Sigmoid colon (tissue), 7 donors: ENCODE data around the gene PDCL2. TPM values are rescaled to one million over a fixed set of nuclear protein-coding genes. Genes with fewer than 3 reads are reported as not detected.

Experiments
- DNase-seq: peaks from one replicate; pipeline ENCODE4 v3.0.0-alpha.2; 2019
- H3K27ac ChIP-seq, 4 donors: fragments of 200-600 bp; sonication (generic); one replicate each; pipeline ENCODE4 v1.5.1; 2016 to 2019; ENCODE audit warnings: mild to moderate bottlenecking in 1 of 4
- H3K27me3 ChIP-seq, 3 donors: fragments of 200-600 bp; sonication (generic); one replicate each; pipeline ENCODE4 v1.5.1; 2019; ENCODE audit warnings: mild to moderate bottlenecking in 1 of 3
- H3K36me3 ChIP-seq, 4 donors: fragments of 200-600 bp; sonication (generic); one replicate each; pipeline ENCODE4 v1.5.1; 2016 to 2019
- H3K4me1 ChIP-seq, 4 donors: fragments of 200-600 bp; sonication (generic); one replicate each; pipeline ENCODE4 v1.5.1; 2017 to 2019
- H3K4me3 ChIP-seq, 4 donors: fragments of 200-600 bp; sonication (generic); one replicate each; pipeline ENCODE4 v1.5.1; 2017 to 2019; ENCODE audit warnings: mild to moderate bottlenecking in 2 of 4, moderate library complexity in 1 of 4
- H3K9me3 ChIP-seq, 4 donors: fragments of 200-600 bp in 3 of 4; sonication (generic) in 3 of 4; one replicate each; pipeline versions ENCODE4 v1.5.1 to v1.6.1; 2013 to 2019
- CTCF ChIP-seq, 4 experiments: fragments of 450-650 bp in 3 of 4; fragments of 200-600 bp in 1 of 4; IDR thresholded peaks; one replicate each; pipeline ENCODE4 v1.5.1; 2016 to 2019; ENCODE audit warnings: antibody characterized with exemption in 4 of 4, mild to moderate bottlenecking in 3 of 4, moderate library complexity in 2 of 4
- EP300 ChIP-seq, 4 donors: sonication (generic); formaldehyde crosslinking; IDR thresholded peaks; one replicate each; pipeline ENCODE4 v1.6.1; 2017; ENCODE audit warnings: antibody characterized with exemption in 4 of 4
- POLR2A ChIP-seq, 2 donors: fragments of 450-650 bp; IDR thresholded peaks; one replicate each; pipeline ENCODE4 v1.6.1; 2016; ENCODE audit warnings: antibody characterized with exemption in 2 of 2, mild to moderate bottlenecking in 2 of 2, moderate library complexity in 2 of 2
- POLR2AphosphoS5 ChIP-seq, 4 donors: sonication (generic); formaldehyde crosslinking; IDR thresholded peaks; one replicate each; pipeline ENCODE4 v1.6.1; 2017; ENCODE audit warnings: antibody characterized with exemption in 4 of 4
- WGBS, 2 donors: extraction: QIAGEN DNeasy Blood & Tissue Kit; methylation state at CpG; one replicate each; pipeline ENCODE4 v1.1.7; 2013; 5-methylcytosine and 5-hydroxymethylcytosine counted together
- intact Hi-C: fragments of 100-400 bp; cut with DNase I; formaldehyde crosslinking; loops from one replicate; pipeline ENCODE4 v1.15.1; 2023
- polyA plus RNA-seq, 3 donors: library from polyadenylated mRNA; stranded (reverse); fragments of 200-250 nt; gene quantifications; one replicate each; pipeline ENCODE4 v1.2.3, GENCODE V29; 2013
- total RNA-seq, 4 donors: library from RNA; depleted of rRNA; stranded (reverse); fragments of >200 nt; gene quantifications; one replicate each; pipeline ENCODE4 v1.1.0, GENCODE V29; 2016
- donor health status: healthy with polysubstance abuse.
- donor health status: Bipolar disorder and iron deficiency.
- donor health status: healthy.

Gene PDCL2
- total and polyA plus RNA-seq, 7 donors = not detected

DNA sequence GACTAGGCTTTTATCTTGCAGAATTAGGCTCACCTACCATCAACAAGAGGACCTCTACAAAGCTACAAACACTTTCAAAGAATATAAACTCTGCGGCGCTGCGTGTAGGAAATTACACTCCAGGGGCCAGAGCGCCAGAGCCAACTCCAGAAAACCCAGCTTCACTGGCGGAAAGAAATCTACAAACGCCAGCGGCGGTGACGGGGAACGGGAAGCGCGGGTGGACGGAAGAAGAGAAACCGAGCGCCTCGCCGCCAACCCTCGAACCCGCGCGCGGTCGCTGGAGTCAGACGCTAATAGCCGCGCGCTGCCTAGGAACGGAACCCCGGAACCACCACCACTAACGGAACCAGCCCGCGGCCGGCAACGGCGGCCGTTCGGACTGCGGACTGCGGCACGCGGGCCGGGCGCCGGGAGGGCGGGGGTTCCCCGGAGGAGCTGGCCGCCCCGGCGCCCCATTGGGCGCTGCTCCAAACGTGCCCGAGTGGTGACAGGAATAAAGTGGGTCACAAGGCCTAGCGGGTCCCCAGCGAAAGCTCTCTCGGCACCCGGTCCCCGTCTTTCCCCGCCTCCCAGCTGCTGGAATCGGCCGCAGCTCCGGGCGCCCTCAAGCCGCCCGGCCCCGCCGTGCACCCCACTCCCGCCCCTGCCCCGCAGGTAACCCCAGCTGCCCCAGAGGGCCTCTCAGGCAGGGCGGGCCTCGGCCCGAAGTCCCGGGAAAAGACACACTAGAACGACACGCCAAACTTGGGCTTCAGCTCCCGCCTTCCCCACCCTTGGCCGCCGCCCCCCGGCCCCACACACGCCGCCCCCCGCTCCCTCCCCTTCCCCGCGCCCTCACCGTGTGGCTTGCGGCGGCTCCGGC, 46.2 kb downstream of the PDCL2 start:
- Histone ChIP-seq H3K36me3 (no peaks in the 10 kb centered on the region), H3K9me3 (no peaks in the 10 kb centered on the region), H3K27ac (peak overlapping the region; percentile 91 to 99 (median 98)), H3K4me3 (peak overlapping the region; percentile 61 to 98 (median 86)), H3K4me1 (peaks cover 3 to 24% (median 10%) of the 10 kb centered on the region in 4 donors), H3K27me3 (no peaks in the 10 kb centered on the region)
- TF ChIP-seq CTCF (IDR thresholded peaks at IDR 0.05) = no peak
- TF ChIP-seq POLR2AphosphoS5 (IDR thresholded peaks at IDR 0.05) = peak in 3 of 4 donors; percentile 8 to 59 (median 42)
- DNase-seq = peak; percentile 89
- WGBS, 2 donors = 1% methylated on average over 87 of the region's 87 CpGs
- intact Hi-C loops = loop anchor here (1.0 to 5.0 kb wide), 4 partner anchors 150 to 401 kb away; partner anchors contain the start of genes CEP135, EXOC1 and SRD5A3

- no peaks in the 10 kb centered on the region for H3K27me3 ChIP-seq
- TF ChIP-seq CTCF (IDR thresholded peaks at IDR 0.05) = no peak
- 3% methylated on average over 6 of the region's 6 CpGs for WGBS, 2 donors
- H3K4me3 ChIP-seq = peak overlapping the region; percentile 61 to 98 (median 86)
- H3K4me1 ChIP-seq = peaks cover 3 to 24% (median 10%) of the 10 kb centered on the region in 4 donors
- no peaks in the 10 kb centered on the region for H3K9me3 ChIP-seq
- H3K27ac ChIP-seq = peak overlapping the region; percentile 91 to 99 (median 98)
- no peak for DNase-seq
- no peaks in the 10 kb centered on the region for H3K36me3 ChIP-seq
- intact Hi-C loops = loop anchor here (5.0 kb wide), 2 partner anchors 307 to 402 kb away; partner anchors contain the start of genes CEP135 and EXOC1
Measured at GRCh38 chr4:55545151-55545550, 46.9 kb downstream of the PDCL2 start.

DNA sequence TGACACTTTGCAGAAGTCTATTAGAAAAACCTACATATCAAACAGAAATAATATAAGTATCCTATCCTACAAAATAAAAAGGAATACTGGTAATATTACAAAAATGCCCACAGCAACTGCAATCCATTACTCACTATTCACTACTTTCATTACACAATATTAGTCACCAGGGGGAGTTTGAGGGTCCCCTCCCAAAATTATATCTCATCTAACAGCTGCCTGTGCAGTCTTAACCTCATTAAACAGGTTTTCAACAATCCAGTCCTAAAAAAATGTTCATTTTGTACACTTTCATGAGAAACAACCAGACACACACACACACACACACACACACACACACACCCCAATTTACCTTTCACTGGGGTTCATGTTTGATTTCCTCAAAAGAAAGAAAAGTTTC, 48.2 kb downstream of the PDCL2 start:
- intact Hi-C loops = no loop called here
- H3K4me3 ChIP-seq = no peak overlapping the region
- peaks cover 3 to 24% (median 10%) of the 10 kb centered on the region in 4 donors for H3K4me1 ChIP-seq
- no peaks in the 10 kb centered on the region for H3K9me3 ChIP-seq
- no peak for DNase-seq
- no peak for TF ChIP-seq POLR2AphosphoS5 (IDR thresholded peaks at IDR 0.05)
- no peak for TF ChIP-seq EP300 (IDR thresholded peaks at IDR 0.05)
- TF ChIP-seq POLR2A (IDR thresholded peaks at IDR 0.05) = no peak
- no peak for TF ChIP-seq CTCF (IDR thresholded peaks at IDR 0.05)
- no peaks in the 10 kb centered on the region for H3K27me3 ChIP-seq
- no peak overlapping the region for H3K27ac ChIP-seq
- no peaks in the 10 kb centered on the region for H3K36me3 ChIP-seq

DNA sequence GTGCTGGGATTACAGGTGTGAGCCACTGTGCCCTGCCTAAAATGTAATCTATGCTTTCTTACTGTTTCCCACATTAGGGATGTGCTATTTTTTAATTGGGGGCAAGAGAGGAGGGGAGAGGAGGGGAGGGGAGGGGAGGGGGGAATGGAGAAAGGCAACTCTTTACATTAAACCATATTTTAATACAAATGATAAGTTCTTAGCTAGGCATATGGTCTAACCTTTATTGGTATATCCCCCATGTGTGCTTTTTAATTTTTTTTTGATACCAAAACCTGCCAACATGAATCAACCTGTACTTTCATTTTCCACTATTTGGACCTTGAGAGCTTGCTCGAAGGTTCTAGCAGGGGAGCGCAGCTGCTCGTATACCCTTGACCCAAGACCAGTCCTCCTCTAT, 51.8 kb downstream of the PDCL2 start:
- DNase-seq = no peak
- Histone ChIP-seq H3K4me1 (peaks cover 0 to 15% (median 5%) of the 10 kb centered on the region in 4 donors), H3K27ac (no peak overlapping the region), H3K4me3 (no peak overlapping the region), H3K36me3 (no peaks in the 10 kb centered on the region), H3K9me3 (no peaks in the 10 kb centered on the region), H3K27me3 (no peaks in the 10 kb centered on the region)
- intact Hi-C loops = no loop called here
- TF ChIP-seq CTCF (IDR thresholded peaks at IDR 0.05) (no peak), POLR2AphosphoS5 (IDR thresholded peaks at IDR 0.05) (no peak), POLR2A (IDR thresholded peaks at IDR 0.05) (no peak), EP300 (IDR thresholded peaks at IDR 0.05) (no peak)
- 93 to 98% methylated on average over 3 of the region's 3 CpGs for WGBS, 2 donors
